ENCODE results near the gene MAPK8. TPM values are rescaled to one million over a fixed set of nuclear protein-coding genes. Genes with fewer than 3 reads are reported as not detected.
A peak's percentile ranks its signal among the peaks of the same experiment; 100 is the strongest.

The MAPK8 gene
- total and polyA plus RNA-seq, 2 of the 4 experiments (the other 2 are of a cell fraction): 41.5 to 54.7 TPM

DNA sequence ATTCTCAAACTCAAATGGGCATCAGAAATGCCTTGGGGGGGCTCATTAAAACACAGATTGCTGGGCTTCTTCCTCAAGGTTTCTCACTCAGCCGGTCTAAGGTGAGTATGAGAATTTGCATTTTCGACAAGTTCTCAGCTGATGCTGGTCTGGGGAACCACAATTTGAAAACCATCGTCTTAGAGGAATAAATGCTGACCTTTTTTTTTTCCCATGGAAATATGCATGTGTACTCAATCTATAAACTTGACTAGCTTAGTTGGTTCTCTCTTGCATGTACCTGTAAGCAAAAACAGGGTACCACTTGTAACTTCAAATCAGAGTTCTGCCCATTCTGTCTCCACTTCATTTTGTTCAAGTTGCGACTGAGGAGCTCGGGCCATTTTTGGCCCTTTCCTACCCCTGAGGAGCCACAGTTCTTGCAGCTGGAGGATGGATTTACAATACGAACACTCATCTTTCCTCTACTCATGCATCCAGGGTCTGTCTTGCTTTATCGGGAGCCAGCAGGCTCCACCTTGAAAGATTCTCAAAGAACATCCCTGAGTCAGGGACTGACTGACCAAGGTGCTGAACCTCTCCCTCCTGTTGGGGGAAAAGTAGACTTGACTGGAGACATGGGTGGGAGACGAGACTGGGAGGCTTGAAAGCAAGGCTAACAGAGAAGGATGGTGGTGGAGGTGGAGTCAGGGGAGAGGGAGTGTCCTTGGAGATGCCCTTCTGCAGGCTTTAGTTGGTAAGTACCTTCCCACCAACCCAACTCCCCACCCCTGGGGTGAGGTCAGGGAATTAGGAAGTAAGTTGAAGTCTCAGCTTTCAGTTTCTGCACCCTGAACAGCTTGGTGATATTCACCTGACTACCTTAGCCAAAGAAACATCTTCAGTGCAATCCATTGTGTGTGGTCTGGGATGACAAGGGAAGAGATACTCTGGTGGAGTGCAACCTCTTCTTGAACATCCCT lies 3.7 kb upstream of the MAPK8 start:
- POLR2A ChIA-PET (ENCODE audit: unreplicated experiment): no interaction called here
- TF ChIP-seq, protein P1, sequence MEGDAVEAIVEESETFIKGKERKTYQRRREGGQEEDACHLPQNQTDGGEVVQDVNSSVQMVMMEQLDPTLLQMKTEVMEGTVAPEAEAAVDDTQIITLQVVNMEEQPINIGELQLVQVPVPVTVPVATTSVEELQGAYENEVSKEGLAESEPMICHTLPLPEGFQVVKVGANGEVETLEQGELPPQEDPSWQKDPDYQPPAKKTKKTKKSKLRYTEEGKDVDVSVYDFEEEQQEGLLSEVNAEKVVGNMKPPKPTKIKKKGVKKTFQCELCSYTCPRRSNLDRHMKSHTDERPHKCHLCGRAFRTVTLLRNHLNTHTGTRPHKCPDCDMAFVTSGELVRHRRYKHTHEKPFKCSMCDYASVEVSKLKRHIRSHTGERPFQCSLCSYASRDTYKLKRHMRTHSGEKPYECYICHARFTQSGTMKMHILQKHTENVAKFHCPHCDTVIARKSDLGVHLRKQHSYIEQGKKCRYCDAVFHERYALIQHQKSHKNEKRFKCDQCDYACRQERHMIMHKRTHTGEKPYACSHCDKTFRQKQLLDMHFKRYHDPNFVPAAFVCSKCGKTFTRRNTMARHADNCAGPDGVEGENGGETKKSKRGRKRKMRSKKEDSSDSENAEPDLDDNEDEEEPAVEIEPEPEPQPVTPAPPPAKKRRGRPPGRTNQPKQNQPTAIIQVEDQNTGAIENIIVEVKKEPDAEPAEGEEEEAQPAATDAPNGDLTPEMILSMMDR (conservative IDR thresholded peaks at IDR 0.05; ENCODE audit: low read depth, low read length): no peak
- TF ChIP-seq MAZ (IDR thresholded peaks at IDR 0.05; ENCODE audit: borderline replicate concordance, low read depth, low read length): no peak
- no peak for TF ChIP-seq CHD1 (IDR thresholded peaks at IDR 0.05; ENCODE audit: low read depth, low read length)
- no peak for TF ChIP-seq FOS (IDR thresholded peaks at IDR 0.05; ENCODE audit: low read depth, low read length)
- peak; percentile 74 for TF ChIP-seq MAFK (IDR thresholded peaks at IDR 0.05; ENCODE audit: low read depth, low read length)
- no peak for TF ChIP-seq MXI1 (IDR thresholded peaks at IDR 0.05; ENCODE audit: borderline replicate concordance, low read depth, low read length)
- TF ChIP-seq USF2 (IDR thresholded peaks at IDR 0.05; ENCODE audit: low read depth, low read length): no peak
- WGBS, 2 experiments (ENCODE audit: extremely low coverage in 2 of 2, insufficient read length in 1 of 2): 94% methylated on average over 2 of the region's 8 CpGs; no CpG with 5 or more reads in 1 of the 2 experiments

More for the DNA sequence above, 3.7 kb upstream of the MAPK8 start:
- Histone ChIP-seq H2AK9ac (replicated peaks; ENCODE audit: low read depth, low read length, poor library complexity) (no peak overlapping the region), H3K9ac (ENCODE audit: low read depth, low read length) (no peak overlapping the region), H4K8ac (ENCODE audit: low read depth in 2 of 2, low read length in 2 of 2) (no peak overlapping the region), H3K56ac (ENCODE audit: extremely low read depth, insufficient read depth, low read length) (no peak overlapping the region), H3K4me2 (ENCODE audit: low read depth, low read length) (no peak overlapping the region), H3K27ac (ENCODE audit: insufficient read depth, low read length) (no peak overlapping the region), H3K4ac (ENCODE audit: low read depth, low read length) (no peak overlapping the region), H3K4me1 (ENCODE audit: control insufficient read depth, insufficient read depth, low read length) (no peaks in the 10 kb centered on the region), H3K9me3 (ENCODE audit: control insufficient read depth, insufficient read depth, low read length) (no peaks in the 10 kb centered on the region), H3K36me3 (ENCODE audit: control insufficient read depth, insufficient read depth, low read length) (no peaks in the 10 kb centered on the region), H2AFZ (replicated peaks; ENCODE audit: low read length, poor library complexity) (no peak overlapping the region), H3K9me1 (ENCODE audit: insufficient read depth, low read length) (0 out of 2 replicates have a peak, but pooled peaks cover 3% of the 10 kb centered on the region), H2BK120ac (ENCODE audit: low read depth, low read length) (no peak overlapping the region), H3K27me3 (ENCODE audit: control insufficient read depth, insufficient read depth, low read length) (peaks cover 27% of the 10 kb centered on the region), H3K14ac (replicated peaks; ENCODE audit: low read depth, low read length) (no peak overlapping the region), H3K4me3 (ENCODE audit: insufficient read depth, low read depth, low read length) (no peak overlapping the region), H2BK15ac (ENCODE audit: low read depth, low read length) (no peak overlapping the region), H4K5ac (ENCODE audit: low read depth, low read length) (no peak overlapping the region), H2BK5ac (ENCODE audit: low read depth, low read length, poor library complexity, severe bottlenecking) (no peak overlapping the region), H2AK5ac (ENCODE audit: low read depth, low read length) (no peak overlapping the region), H3K18ac (ENCODE audit: low read depth, low read length) (no peak overlapping the region), H4K20me1 (ENCODE audit: insufficient read depth, low read length) (peaks cover 8% of the 10 kb centered on the region), H4K91ac (ENCODE audit: insufficient read depth, low read depth, low read length) (no peak overlapping the region), H3K79me1 (ENCODE audit: low read depth in 1 of 2, low read length in 2 of 2) (peaks cover 3 to 8% of the 10 kb centered on the region in 2 experiments; a peak in 2 of 4 replicates), H3K23ac (ENCODE audit: low read depth, low read length) (no peak overlapping the region), H2BK20ac (ENCODE audit: low read depth, low read length) (no peak overlapping the region)
- ATAC-seq (ENCODE audit: low read depth) (no peak), DNase-seq (no peak)
- intact Hi-C loops (cut with micrococcal nuclease): no loop called here
- dilution Hi-C loops (cut with HindIII; ENCODE audit: low sequenced_read_pairs, unreplicated experiment): no loop called here
- CTCF ChIA-PET: no interaction called here
- no TSS peak for BruUV-seq (replicated peaks)
- in situ Hi-C loops (cut with MboI; ENCODE audit: low sequenced_read_pairs): no loop called here

Measured in IMR-90 (cell line).